HG02571 (cell line): ENCODE data around the gene DIRAS1.

Experiments used
- ATAC-seq: cut with Tn5 transposase; IDR thresholded peaks from one replicate; pipeline ENCODE4 v1.9.1; 2021; ENCODE audit warnings: mild to moderate bottlenecking, moderate library complexity; ENCODE audit not compliant: unreplicated experiment

Gene DIRAS1

GRCh38 chr19:2720777-2721569 lies at the start of gene DIRAS1:
TSS of gene DIRAS1 (minus strand) at chr19:2721372. CDS start at chr19:2717806, 3,566 bp downstream.
- ATAC-seq, result no peak

DNA sequence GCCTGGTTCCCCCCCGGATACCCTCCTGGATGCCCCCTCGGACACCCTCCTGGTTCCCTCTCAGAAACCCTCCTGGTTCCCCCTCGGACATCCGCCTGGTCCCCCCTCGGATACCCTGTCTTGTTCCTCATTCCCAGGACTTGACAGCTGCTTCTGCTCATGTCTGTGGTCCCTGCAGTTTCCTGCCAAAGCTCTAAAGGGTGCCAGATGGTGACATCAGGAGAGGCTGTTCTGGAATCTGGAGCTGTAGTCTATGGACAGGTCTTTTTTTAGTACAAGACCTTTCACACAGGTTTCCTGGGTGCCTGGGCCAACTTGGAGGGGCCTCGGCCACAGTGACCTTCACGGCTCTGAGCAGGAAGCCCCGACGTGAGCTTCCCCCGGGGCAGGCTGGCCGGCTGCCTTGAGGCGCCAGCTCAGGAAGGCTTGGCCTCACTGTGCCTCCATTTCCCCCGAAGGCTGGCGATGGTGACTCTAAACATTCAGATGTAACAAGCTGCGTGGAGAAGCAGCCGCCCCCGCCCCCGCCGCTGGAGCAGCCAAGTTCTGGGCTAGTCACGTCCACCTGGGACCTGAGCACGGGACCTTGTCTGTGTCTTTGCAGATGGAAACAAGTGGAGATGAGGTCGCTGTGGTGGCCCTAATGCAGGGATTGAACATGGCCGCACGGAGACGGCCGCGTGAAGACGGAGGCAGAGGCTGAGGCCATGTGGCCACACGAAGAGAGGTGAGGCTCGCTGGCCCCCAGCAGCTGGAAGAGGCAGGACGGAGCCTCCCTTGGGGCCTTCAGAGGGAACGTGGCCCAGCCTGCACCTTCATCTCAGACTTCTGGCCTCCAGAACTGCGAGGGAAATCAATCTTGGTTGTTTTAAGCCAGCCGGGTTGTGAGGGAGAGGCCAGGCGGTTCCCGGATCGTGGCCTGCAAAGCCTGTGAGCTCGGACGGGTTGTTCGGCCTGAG lies 49.2 kb upstream of the DIRAS1 start:
- no peak for ATAC-seq

DNA sequence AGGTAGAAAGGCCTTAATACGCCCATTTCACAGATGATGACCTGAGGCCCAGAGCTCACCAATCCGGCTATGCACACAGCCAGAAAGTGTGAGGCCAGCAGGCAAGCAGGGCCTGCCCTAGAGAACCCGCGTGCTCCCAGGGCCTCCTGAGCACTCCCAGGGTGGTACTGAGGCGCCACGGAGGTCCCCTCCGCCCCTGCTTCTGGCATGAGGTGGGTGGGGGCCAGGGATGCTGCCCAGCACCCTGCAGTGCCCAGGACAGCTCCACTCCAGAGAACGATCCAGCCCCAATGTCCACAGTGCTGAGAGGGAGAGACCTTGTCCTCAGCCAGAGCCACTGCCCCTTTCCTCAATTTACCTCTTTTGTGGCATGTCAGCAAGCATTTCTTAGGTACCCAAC lies 48.0 kb upstream of the DIRAS1 start:
- no peak for ATAC-seq

DNA sequence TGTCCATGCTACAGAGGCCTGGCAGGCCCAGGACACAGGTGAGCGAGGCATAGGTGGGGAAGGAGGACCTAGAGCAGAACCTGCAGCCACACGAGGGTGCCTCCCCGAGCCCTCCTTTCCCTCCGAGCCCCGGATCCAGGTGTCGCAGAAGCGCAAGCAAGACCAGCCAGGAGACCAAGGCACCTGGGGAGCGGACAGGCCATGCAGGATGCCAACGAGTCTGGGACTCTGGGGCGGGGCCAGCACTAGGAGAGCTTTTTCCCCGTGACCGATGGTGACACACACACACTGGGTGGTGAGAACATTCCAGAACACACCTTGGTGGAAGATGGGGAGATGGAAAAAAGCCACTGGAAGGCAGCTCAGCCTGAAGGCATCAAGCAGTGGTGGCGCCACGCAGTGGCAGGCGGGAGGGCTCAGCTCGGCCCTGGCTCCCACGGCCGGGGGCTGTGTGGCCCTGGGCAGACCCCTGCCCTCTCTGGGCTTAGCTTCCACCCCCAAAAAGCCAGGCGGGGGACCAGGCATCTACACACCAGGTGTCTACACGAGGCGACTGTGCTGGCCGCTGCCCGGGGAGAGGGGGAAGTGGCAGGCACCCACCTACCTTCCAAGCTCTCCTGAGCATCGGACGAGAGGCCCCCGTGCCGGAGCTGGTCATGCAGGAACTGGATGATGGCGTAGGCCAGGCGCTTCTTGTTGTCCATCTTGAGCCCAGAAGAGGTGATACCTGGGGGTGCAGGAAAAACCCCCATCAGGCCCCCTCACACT lies 47.4 kb upstream of the DIRAS1 start:
- no peak for ATAC-seq

DNA sequence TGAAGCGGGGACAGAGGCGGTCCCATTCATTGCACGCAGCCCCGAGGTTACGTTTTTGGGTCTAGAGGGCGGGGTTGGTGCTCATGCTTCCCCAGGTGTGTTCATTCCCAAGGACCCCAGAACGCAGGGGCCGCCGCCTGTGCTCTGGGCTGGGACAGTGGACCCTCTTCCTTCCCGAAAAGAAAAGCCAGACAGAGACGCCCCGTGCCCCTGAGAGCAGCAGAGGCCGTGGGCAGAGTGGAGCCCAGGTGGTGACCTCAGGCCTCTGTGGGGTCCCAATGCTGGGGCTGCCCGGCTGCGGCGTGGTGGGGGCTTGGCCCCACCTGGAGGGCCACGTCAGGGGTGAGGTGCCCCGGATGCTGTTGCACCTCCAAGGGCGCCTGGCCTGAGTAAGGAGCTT lies 46.5 kb upstream of the DIRAS1 start:
- no peak for ATAC-seq

DNA sequence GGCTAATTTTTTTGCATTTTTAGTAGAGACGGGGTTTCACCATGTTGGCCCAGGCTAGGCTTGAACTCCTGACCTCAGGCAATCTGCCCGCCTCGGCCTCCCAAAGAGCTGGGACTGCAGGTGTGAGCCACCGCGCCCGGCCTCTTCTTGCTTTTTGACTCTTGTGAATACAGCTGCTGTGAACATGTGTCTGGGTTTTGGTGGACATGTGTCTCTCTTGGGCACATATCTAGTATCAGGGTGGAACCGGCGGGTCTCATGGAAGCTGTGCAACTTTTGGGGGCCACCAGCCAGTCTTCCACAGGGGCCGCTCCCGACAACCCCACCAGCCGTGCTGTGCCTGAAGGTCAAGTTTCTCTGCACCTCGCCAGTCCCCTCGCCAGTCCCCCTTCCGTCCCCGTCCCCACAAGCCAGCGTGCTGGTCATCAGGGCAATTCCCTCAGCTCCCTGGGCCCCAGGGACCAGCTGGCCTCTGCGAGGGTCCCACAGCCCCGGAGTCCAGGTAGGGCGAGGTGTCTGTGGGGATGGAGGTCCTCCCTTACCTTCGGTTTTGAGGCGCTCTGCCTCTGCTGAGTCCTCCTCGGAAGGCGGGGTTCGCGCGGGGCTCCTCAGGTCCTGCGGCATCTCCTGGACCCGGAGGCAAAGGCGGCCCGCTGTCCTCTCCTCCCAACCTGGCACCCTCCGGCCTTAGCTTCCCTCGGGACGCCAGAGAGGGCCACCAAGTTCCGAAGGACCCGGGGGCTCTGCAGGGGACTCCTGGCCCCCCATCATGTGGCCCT lies 45.6 kb upstream of the DIRAS1 start:
- no peak for ATAC-seq

GRCh38 chr19:2765376-2765775 lies 44.2 kb upstream of the DIRAS1 start:
- ATAC-seq, result no peak

DNA sequence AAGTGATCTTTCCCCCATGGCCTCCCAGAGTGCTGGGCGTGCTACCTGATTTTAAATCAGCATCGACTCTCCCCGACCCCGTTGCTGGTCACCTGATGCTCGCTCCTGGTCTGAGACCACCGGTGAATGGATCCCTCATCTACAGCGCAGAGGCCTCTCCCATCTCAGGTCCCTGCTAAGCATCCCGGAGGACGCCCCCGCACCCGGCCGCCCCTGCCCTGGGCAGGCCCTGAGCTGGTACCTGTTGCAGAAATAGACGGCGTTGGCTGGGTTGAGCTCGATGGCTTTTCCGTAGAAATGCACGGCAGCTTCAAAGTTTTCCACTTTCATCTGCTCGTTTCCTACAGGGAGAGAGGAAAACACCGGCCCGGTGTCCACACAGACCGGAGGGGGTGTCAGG lies 43.8 kb upstream of the DIRAS1 start:
- ATAC-seq, result no peak

- no peak for ATAC-seq
Measured at GRCh38 chr19:2763687-2764086, 42.5 kb upstream of the DIRAS1 start.

GRCh38 chr19:2762783-2763496 lies 41.8 kb upstream of the DIRAS1 start:
- ATAC-seq, result no peak

- ATAC-seq, result no peak
Measured at GRCh38 chr19:2761876-2762782, 41.0 kb upstream of the DIRAS1 start.

DNA sequence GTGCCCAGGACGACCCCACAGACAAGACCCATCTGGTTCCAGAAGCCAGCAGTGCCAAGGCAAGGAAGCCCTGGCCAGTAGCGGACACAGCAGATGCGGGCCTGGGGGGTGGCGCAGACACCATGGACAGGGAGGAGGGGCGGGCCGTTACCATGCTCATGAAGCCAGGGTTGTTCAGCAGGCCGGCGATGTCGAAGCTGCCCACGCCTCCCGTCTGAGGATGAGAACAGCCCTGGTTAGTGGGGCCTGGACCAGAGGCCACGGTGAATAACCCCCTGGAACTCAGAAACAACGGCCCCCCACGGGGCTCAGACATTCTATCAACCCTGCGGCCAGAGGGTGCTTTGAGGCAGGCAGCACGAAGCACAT lies 40.1 kb upstream of the DIRAS1 start:
- ATAC-seq, result no peak

- ATAC-seq, result no peak
Measured at GRCh38 chr19:2759965-2760364, 38.8 kb upstream of the DIRAS1 start.

GRCh38 chr19:2759362-2759761 lies 38.2 kb upstream of the DIRAS1 start:
- ATAC-seq, result no peak

- ATAC-seq, result no peak
Measured at GRCh38 chr19:2758601-2759313, 37.6 kb upstream of the DIRAS1 start.

GRCh38 chr19:2756921-2757881 lies 36.0 kb upstream of the DIRAS1 start:
- no peak for ATAC-seq

DNA sequence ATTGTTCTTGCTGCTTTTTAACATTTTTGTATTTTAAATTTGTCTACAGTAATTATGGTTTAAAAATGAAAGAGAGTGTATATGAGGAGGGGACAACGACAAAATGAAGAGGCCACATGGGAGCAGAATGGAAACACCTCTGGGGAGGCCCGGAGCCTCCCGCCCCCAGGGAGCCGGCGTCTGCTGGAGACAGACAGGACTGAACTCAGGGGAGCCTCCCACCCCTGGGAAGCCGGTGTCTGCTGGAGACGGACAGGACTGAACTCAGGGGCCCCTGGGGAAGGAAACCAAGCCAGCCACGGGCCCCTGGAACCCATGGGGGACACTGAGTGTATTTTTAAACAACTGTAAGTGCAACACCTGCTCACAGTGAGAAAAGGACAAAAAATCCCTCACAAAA lies 35.3 kb upstream of the DIRAS1 start:
- no peak for ATAC-seq
